Putamen (tissue), 1 donor: Measurements from ENCODE around the gene MGLL.

Experiments
- DNase-seq: peaks from one replicate; pipeline ENCODE4 v3.0.0-alpha.2; 2016; ENCODE audit warnings: low spot score

Gene MGLL

GRCh38 chr3:127822041-127822681 lies at the start of gene MGLL:
TSS of gene MGLL (minus strand) at chr3:127822515. CDS start at chr3:127822318, 197 bp downstream.
- peak; percentile 44 for DNase-seq

- DNase-seq, result no peak
These were observed 47.8 kb upstream of the MGLL start for GRCh38 chr3:127870156-127870555.

GRCh38 chr3:127867986-127868385 lies 45.7 kb upstream of the MGLL start:
- no peak for DNase-seq

DNA sequence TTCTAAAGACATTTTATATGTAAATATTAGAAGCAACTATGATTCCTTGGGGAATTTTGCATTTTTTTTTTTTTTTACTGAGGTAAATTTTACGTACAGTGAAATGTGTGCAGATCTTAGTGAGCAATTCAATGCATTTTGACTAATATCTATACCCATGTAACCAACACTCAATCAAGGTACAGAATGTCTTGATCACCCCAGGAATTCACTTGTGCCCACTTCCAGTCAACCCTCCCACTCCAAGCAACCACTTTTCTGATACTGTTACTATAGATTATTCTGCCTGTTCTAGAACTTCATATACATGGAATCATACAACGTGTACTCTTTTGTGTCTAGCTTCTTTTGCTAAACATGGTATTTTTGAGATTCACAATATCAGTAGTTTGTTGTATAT lies 45.1 kb upstream of the MGLL start:
- no peak for DNase-seq

DNA sequence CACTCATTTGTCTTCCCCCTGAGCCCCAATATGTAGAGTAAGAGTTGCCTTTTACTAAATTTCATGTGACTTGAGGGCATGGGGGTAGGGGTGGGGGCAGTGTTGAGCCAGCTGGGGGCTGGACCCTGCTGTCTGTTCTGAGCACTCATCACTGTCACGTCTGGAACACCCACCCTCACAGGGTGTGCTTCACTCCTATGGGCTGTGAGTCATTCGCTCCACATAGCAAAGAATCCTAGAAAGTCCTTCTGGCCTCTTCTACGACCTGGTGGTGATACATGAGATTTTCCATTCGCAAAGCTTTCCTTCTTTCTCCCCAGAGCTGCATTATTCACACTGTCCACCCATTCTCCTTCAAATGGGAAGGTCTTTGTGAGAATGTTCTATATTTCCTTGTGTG lies 43.6 kb upstream of the MGLL start:
- no peak for DNase-seq

DNA sequence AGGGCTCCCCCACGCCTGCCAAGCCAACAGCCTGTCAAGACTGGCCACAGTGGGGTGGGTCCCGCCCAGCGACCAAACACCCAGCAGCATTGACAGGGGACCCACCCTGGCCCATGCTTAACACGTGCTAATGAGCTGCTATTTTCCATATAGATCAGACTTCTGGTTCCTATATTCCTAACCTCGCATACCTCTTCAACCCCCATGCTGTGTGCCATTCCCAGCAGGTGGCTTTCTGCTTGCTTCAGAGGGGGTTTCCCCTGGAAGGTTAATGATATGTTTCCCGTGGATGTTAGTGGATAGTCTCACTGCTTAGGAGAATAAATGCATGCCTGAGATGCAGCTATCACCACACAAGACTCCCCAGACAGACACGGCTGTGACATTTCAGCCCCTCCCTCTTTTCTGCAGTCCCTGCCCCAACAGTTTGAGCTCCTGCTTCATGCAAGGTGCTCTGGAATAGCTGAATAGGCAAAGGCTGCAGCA lies 37.9 kb upstream of the MGLL start:
- DNase-seq, result no peak

- DNase-seq, result no peak
These were observed 37.4 kb upstream of the MGLL start for GRCh38 chr3:127859730-127860129.

DNA sequence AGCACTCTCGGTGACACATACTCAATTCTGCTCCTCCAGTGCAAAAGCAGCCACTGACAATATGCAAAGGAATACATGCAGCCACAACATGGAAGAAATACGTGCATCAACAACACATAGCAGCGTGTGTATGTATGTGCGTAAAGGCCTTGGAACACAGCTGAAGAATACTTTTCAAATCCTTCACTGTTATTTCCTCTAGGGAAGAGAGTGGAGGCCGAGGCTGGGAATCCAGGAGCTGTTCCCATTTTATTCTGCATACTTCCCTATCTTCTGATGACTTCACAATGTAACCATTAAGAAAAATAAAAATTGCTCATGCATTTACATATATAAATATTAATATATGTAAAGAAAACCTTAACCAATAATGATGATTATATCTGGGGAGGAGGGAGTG lies 36.6 kb upstream of the MGLL start:
- no peak for DNase-seq

GRCh38 chr3:127858521-127858920 lies 36.2 kb upstream of the MGLL start:
- no peak for DNase-seq

DNA sequence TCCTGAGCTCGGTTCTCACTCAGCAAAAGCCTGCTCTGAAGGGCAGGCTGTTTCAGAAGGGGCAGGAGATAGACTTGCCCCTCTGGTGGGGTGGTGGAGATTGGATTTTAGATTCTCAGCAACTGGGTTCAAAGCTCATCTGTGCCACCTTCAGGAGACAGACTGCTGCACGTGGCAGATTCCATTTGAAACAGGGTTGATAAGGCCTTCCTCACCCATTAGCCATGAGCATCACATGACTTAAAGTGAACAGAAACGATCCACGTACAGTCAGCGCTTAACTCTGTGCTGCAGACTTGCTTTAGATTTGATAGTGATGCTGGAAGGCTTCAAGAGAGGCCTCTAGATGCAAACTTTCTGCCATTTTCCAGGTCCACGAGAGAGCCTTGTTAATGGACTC lies 35.0 kb upstream of the MGLL start:
- no peak for DNase-seq

DNA sequence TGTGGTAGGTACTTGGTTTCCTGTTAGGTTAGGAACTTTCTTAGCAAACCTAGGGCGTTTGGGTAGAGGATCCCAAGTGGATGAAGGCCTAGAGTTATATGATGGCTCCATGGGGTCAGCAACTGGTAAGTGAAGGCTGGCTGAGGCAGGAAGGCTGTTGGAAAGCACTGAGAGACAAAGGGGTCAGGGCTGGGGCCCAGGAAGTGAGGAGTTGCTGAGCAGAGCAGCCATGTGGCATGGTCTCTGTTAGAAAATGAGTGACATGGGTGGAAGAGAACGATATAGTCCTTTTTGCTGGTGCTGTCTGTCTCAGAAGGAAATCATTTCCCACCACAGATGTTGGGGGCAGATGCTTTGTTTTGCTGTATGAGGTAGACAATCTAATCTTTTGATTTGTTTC lies 34.5 kb upstream of the MGLL start:
- no peak for DNase-seq

- DNase-seq, result no peak
These were observed 32.9 kb upstream of the MGLL start for GRCh38 chr3:127855246-127855645.

DNA sequence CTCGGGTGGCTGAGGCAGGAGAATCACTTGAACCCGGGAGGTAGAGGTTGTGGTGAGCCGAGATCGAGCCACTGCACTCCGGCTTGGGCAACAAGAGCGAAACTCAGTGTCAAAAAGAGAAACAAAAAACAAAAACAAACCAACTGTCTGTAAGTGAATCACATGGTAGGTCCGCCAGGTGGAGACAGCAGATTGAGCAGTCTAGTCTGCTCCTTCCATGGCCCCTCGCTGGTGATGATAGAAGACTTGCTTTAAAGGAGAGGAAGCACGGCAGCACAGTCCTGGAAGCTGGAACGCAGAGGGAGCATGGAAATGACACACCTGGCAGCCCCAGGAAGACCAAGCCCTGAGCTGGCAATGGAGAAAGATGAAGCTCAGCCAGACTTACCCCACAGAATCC lies 31.4 kb upstream of the MGLL start:
- no peak for DNase-seq

GRCh38 chr3:127851899-127852298 lies 29.6 kb upstream of the MGLL start:
- DNase-seq, result no peak

DNA sequence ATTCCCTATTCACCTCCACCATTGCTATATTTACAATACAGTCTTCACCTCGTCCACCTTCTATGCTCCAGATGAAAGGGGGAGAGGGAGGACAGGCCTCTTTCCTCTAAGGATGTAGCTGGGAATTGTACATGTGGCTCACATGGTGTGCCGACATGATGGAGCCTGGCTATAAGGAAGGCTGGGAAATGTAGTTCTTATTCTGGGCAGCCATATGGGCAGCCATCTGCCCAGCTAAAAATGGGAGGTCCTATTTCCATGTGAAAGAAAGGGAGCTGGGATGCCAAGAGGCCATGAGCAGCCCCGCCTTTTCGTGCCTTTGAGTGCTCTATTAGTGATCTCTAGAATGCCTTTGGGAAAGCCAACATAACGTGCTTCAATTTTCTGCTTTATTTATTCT lies 27.1 kb upstream of the MGLL start:
- DNase-seq, result no peak

- DNase-seq, result peak; percentile 78
These were observed 26.1 kb upstream of the MGLL start for GRCh38 chr3:127848131-127849129.

GRCh38 chr3:127847236-127847720 lies 25.0 kb upstream of the MGLL start:
- DNase-seq, result peak; percentile 18

DNA sequence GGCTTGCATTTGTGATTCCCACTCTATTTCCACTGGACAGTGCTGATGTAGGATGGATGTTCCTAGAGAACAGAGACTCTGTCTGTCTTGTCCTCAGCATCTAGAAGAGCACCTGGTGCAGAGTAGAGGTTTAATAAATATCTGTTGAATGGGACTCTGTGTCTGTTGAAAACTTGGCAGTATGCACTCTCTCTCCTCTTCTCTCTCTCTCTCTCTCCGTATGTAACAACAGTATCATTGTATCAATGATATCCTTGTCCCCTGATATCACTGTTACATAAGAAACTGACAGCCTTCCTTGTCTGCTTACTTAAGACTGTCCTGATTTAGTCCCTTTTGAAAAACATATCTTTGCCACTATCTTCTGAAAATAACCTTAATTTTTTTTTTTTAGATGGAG lies 24.3 kb upstream of the MGLL start:
- peak; percentile 19 for DNase-seq

- DNase-seq, result no peak
These were observed 22.1 kb upstream of the MGLL start for GRCh38 chr3:127844326-127844942.

DNA sequence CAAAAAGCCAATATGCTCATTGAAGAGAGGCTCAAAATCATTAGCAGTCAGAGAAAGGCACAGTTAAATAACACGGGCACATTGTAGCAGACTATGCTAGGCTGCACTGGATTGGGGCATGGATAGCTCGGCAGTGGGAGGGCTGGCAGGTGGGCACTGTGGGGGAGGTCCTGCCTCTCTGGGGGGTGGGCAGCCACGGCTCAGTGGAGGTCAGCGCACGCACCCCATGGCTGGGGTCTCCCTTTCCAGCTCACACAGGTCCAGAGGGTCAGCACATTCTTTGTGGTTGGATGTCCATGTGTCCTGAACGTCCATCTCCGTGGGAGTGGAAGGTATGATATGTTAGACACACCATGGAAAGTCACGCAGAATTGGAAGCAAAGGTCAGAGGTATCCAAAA lies 18.4 kb upstream of the MGLL start:
- DNase-seq, result no peak

DNA sequence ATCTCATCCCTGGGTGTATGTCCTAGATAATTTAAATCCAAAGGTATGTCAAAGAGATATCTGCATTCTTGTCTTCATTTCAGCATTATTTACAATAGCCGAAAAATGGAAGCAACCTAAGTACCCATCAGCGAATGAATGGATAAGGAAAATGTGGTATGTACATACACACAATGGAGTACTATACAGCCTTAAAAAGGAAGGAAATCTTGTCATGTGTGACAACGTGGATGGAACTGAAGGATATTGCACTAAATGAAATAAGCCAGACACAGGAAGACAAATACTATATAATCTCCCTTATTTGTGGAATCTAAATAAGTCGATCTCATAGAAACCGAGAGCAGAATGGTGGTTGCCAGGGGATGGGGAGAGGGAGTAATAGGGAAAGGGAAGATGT lies 16.8 kb upstream of the MGLL start:
- no peak for DNase-seq
